Panc1 (cell line): ENCODE data around the gene MED12L. TPM values are rescaled to one million over a fixed set of nuclear protein-coding genes. Genes with fewer than 3 reads are reported as not detected.

Experiments
- ATAC-seq: fragments of 200-7000 bp; cut with Tn5 transposase; 2 replicates; pipeline ENCODE4 v1.9.1; 2020; ENCODE audit warnings: mild to moderate bottlenecking, moderate library complexity
- BruUV-seq: library from RNA; stranded (reverse); fragments of 400-500 nt; replicated peaks from 2 replicates; lab custom pipeline; 2021; lab: Mats Ljungman, UMichigan
- CTCF ChIA-PET: fragments of 300-600 bp; sonication (Branson Sonifier 250); formaldehyde crosslinking; loops from one replicate; lab custom pipeline; 2022; ENCODE audit warnings: antibody characterized with exemption; lab: Charles Lee
- POLR2A ChIA-PET: fragments of 300-600 bp; sonication (Branson Sonifier 250); formaldehyde crosslinking; loops from one replicate; lab custom pipeline; 2022; ENCODE audit warnings: antibody characterized with exemption; lab: Charles Lee
- DNase-seq: peaks from one replicate; pipeline ENCODE4 v3.0.0-alpha.2; 2010; ENCODE audit warnings: low read depth, low spot score
- H3K27ac ChIP-seq: 2 replicates; pipeline ENCODE4 v1.5.1; 2011; ENCODE audit warnings: mild to moderate bottlenecking, low read length, inconsistent platforms
- H3K27me3 ChIP-seq: fragments of 200-500 bp; sonication (Bioruptor generic); 2 replicates; pipeline ENCODE4 v1.6.0; 2014; ENCODE audit warnings: low read length, inconsistent platforms; ENCODE audit not compliant: control insufficient read depth, insufficient read depth
- H3K36me3 ChIP-seq: fragments of 200-500 bp; sonication (Bioruptor generic); 2 replicates; pipeline ENCODE4 v1.5.1; 2014; ENCODE audit warnings: inconsistent platforms, mild to moderate bottlenecking, low read length, moderate library complexity; ENCODE audit not compliant: control insufficient read depth, insufficient read depth
- H3K4me1 ChIP-seq: 2 replicates; pipeline ENCODE4 v1.5.1; 2011; ENCODE audit warnings: inconsistent platforms, mild to moderate bottlenecking, low read length, moderate library complexity; ENCODE audit not compliant: control insufficient read depth, insufficient read depth
- H3K4me3 ChIP-seq, 2 experiments: 2 replicates each; pipeline ENCODE4 v1.5.1; 2011 to 2012; ENCODE audit warnings: low read depth in 2 of 2, low read length in 2 of 2, mild to moderate bottlenecking in 2 of 2, inconsistent platforms in 1 of 2, moderate library complexity in 1 of 2
- H3K9me3 ChIP-seq: fragments of 200-500 bp; sonication (Bioruptor generic); 2 replicates; pipeline ENCODE4 v1.5.1; 2014; ENCODE audit warnings: low read depth, mild to moderate bottlenecking, inconsistent platforms, low read length, moderate library complexity; ENCODE audit not compliant: control insufficient read depth, insufficient read depth
- CTCF ChIP-seq: fragments of 450-650 bp; IDR thresholded peaks from 2 replicates; pipeline ENCODE4 v1.5.1; 2017; ENCODE audit warnings: mild to moderate bottlenecking
- POLR2AphosphoS5 ChIP-seq: IDR thresholded peaks from 2 replicates; pipeline ENCODE4 v1.6.1; 2012; ENCODE audit warnings: mild to moderate bottlenecking, low read depth, low read length, moderate library complexity
- REST ChIP-seq, 2 experiments: IDR thresholded peaks; 2 replicates each; pipeline ENCODE4 v1.6.1; 2011 to 2012; ENCODE audit warnings: low read depth in 2 of 2, control low read depth in 1 of 2, low read length in 1 of 2, mild to moderate bottlenecking in 1 of 2, moderate library complexity in 1 of 2; ENCODE audit not compliant: insufficient read depth in 1 of 2
- SIN3A ChIP-seq: IDR thresholded peaks from 2 replicates; pipeline ENCODE4 v1.6.1; 2012; ENCODE audit warnings: low read depth, mild to moderate bottlenecking, low read length, moderate library complexity, borderline replicate concordance; ENCODE audit not compliant: insufficient read depth
- TCF7L2 ChIP-seq: IDR thresholded peaks from 2 replicates; pipeline ENCODE4 v1.6.1; 2011; ENCODE audit warnings: mild to moderate bottlenecking, low read depth, low read length, inconsistent platforms
- in situ Hi-C: cut with HindIII; loops from 2 replicates; pipeline ENCODE4 v1.10.0; 2016; ENCODE audit warnings: low sequenced_read_pairs, low pct_unique_long_range_greater_than_20kb
- intact Hi-C: fragments of 100-400 bp; cut with micrococcal nuclease; formaldehyde crosslinking; loops from one replicate; pipeline ENCODE4 v1.10.0; 2022; ENCODE audit not compliant: unreplicated experiment
- total RNA-seq: library from RNA; stranded (reverse); gene quantifications from one replicate; pipeline ENCODE4 v1.2.1, GENCODE V29; 2021; ENCODE audit not compliant: unreplicated experiment

Gene MED12L
- total RNA-seq, 1 experiment from 2014 or later = 2.8 TPM

DNA sequence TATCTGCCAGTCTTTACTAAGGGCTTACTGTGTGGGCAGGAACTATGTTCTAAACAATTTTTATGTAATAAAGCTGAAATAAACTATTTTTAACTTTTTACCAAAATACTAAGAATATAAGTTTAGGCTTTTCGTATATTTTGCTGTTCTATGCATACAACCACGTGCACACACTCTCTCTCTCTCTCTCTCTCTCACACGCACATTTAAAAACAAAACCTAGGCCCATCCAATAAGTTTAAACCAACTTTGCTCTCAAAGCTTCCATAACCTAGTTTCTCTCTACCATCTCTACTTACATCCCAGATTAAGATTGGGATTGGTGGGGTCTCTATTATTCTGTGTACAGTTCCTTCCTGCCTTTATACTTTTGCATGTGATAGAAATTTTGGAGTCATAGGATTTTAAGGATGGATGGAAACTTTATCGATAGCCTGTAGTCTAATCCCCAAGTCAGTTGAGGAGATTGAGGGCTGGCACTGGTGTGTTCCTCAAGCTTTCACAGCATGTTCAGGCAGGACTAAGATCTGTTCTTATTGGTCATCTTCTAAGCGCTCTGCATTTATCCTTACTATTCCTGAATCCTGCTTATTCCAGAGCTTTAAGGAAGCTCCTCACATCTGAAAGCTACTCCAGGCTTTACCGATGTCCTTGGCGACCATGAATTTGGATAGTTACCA lies 115.7 kb downstream of the MED12L start:
- H3K36me3 ChIP-seq = no peaks in the 10 kb centered on the region
- H3K4me1 ChIP-seq = no peaks in the 10 kb centered on the region
- ATAC-seq = no peak
- intact Hi-C loops (no loop called here), in situ Hi-C loops (no loop called here)
- ChIA-PET CTCF (no interaction called here), POLR2A (no interaction called here)
- H3K27ac ChIP-seq = no peak overlapping the region
- no peak for DNase-seq
- no peaks in the 10 kb centered on the region for H3K27me3 ChIP-seq
- no peaks in the 10 kb centered on the region for H3K9me3 ChIP-seq
- TF ChIP-seq POLR2AphosphoS5 (no peak), CTCF (no peak), TCF7L2 (no peak), REST (IDR thresholded peaks at IDR 0.05; ENCODE audit: insufficient read depth in 1 of 2, low read depth in 2 of 2, low read length in 1 of 2) (no peak), SIN3A (no peak)
- H3K4me3 ChIP-seq = no peak overlapping the region
- no TSS peak for BruUV-seq

GRCh38 chr3:151203051-151203420 lies 117.6 kb downstream of the MED12L start, which contains the start of gene GPR171:
TSS of gene GPR171 (minus strand) at chr3:151203216. CDS start at chr3:151199386, 3,830 bp downstream.
- CTCF ChIA-PET = interaction anchor here (0.6 kb wide), 1 partner anchor 257 kb away, joined by 4 read pairs; no protein-coding TSS in a partner anchor
- no peaks in the 10 kb centered on the region for H3K36me3 ChIP-seq
- H3K9me3 ChIP-seq = no peaks in the 10 kb centered on the region
- H3K27ac ChIP-seq = no peak within 1 kb of the TSS
- in situ Hi-C loops (no loop called here), intact Hi-C loops (no loop called here)
- BruUV-seq = no TSS peak
- TF ChIP-seq TCF7L2 (no peak), CTCF (no peak), POLR2AphosphoS5 (no peak), SIN3A (no peak), REST (IDR thresholded peaks at IDR 0.05; ENCODE audit: insufficient read depth in 1 of 2, low read depth in 2 of 2, low read length in 1 of 2) (no peak)
- DNase-seq = no peak
- POLR2A ChIA-PET = no interaction called here
- no peak within 1 kb of the TSS for H3K4me3 ChIP-seq
- no peak for ATAC-seq
- no peaks in the 10 kb centered on the region for H3K4me1 ChIP-seq
- no peaks in the 10 kb centered on the region for H3K27me3 ChIP-seq
